ENCODE results near the gene RAB3D.

- no peak for TF ChIP-seq SUZ12 (IDR thresholded peaks at IDR 0.05)
- no peak for TF ChIP-seq ZNF384 (IDR thresholded peaks at IDR 0.05)
- no peak for TF ChIP-seq FOXM1 (IDR thresholded peaks at IDR 0.05; ENCODE audit: borderline replicate concordance)
- TF ChIP-seq FOXA1 (IDR thresholded peaks at IDR 0.05): no peak
- TF ChIP-seq FOXK2 (IDR thresholded peaks at IDR 0.05): no peak
- no peak for TF ChIP-seq HDGF (IDR thresholded peaks at IDR 0.05; ENCODE audit: borderline replicate concordance)
- TF ChIP-seq BHLHE40 (IDR thresholded peaks at IDR 0.05; ENCODE audit: borderline replicate concordance): no peak
- no peak for TF ChIP-seq ARNT (IDR thresholded peaks at IDR 0.05)
- TF ChIP-seq L3MBTL2 (conservative IDR thresholded peaks at IDR 0.05): peak; percentile 84
Measured at GRCh38 chr19:11346104-11346940, 6.9 kb upstream of the RAB3D start, which contains the start of the genes CCDC159 and TMEM205.

Measured in HEK293T (cell line).